Subcutaneous abdominal adipose tissue (tissue), 5 donors: ENCODE data around the gene CIAO3.

Experiments used
- H3K27ac ChIP-seq: one replicate; pipeline ENCODE4 v1.7.0; 2013; ENCODE audit warnings: low read depth, mild to moderate bottlenecking, inconsistent platforms, low read length, moderate library complexity
- H3K27me3 ChIP-seq, 5 donors: one replicate each; pipeline ENCODE4 v1.7.0; 2013; ENCODE audit warnings: low read length in 5 of 5, inconsistent platforms in 1 of 5; ENCODE audit not compliant: control insufficient read depth in 5 of 5, insufficient read depth in 4 of 5
- H3K36me3 ChIP-seq, 5 donors: one replicate each; pipeline ENCODE4 v1.7.0; 2013; ENCODE audit warnings: low read length in 5 of 5; ENCODE audit not compliant: control insufficient read depth in 5 of 5, insufficient read depth in 5 of 5
- H3K4me1 ChIP-seq, 5 donors: one replicate each; pipeline ENCODE4 v1.7.0; 2013; ENCODE audit warnings: low read length in 5 of 5, mild to moderate bottlenecking in 3 of 5, moderate library complexity in 1 of 5; ENCODE audit not compliant: control insufficient read depth in 5 of 5, insufficient read depth in 5 of 5
- H3K4me3 ChIP-seq, 5 donors: one replicate each; pipeline ENCODE4 v1.7.0; 2013; ENCODE audit warnings: low read length in 5 of 5, low read depth in 1 of 5
- H3K9ac ChIP-seq, 5 donors: one replicate each; pipeline ENCODE4 v1.7.0; 2013; ENCODE audit warnings: low read length in 5 of 5, mild to moderate bottlenecking in 4 of 5, moderate library complexity in 3 of 5
- H3K9me3 ChIP-seq, 5 donors: one replicate each; pipeline ENCODE4 v1.7.0; 2013; ENCODE audit warnings: low read length in 5 of 5; ENCODE audit not compliant: control insufficient read depth in 5 of 5
- donor health status: healthy.
- donor health status: healthy.
- donor health status: healthy.
- donor health status: healthy.
- donor health status: healthy.

The CIAO3 gene

DNA sequence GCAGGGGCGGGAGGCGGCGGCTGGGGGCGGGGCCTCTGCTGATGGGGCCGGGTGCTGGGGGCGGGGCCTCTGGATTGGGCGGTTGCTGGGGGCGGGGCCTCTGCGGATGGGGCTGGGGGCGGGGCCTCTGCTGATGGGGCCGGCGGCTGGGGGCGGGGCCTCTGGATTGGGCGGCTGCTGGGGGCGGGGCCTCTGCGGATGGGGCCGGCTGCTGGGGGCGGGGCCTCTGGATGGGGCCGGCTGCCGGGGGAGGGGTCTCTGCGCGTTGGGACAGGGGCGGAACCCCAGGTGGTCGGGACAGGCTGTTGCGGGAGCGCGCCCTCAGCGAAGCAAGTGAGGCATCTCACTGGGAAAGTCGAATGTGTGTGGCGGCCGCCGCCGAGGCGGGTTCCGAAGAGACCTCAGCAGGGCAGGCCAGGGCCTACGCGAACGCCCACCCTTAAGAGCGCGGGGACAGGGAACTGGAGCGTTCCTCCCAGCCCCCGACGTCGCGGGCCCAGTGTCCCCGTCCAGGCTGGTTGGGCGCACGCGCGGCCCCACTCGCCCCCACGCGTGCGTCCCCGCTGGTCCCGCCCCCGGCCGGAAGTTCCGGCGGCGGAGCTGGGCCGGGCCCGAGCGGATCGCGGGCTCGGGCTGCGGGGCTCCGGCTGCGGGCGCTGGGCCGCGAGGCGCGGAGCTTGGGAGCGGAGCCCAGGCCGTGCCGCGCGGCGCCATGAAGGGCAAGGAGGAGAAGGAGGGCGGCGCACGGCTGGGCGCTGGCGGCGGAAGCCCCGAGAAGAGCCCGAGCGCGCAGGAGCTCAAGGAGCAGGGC is 60.8 kb downstream of the CIAO3 start, which contains the start of gene STUB1:
Gene STUB1, plus strand, starts transcription at position 597 of the 811 bp plus-strand sequence. Its CDS starts 116 bp downstream, at position 713.
- Histone ChIP-seq H3K4me1 (peaks cover 4 to 68% (median 56%) of the 10 kb centered on the region in 5 donors), H3K9me3 (no peaks in the 10 kb centered on the region), H3K9ac (peak within 1 kb of the TSS in 4 of 5 donors; percentile 84 to 90 (median 86)), H3K4me3 (peak within 1 kb of the TSS; percentile 59 to 78 (median 75)), H3K36me3 (peaks cover 0 to 19% (median 16%) of the 10 kb centered on the region in 5 donors), H3K27ac (peak within 1 kb of the TSS; percentile 62), H3K27me3 (peaks cover 0 to 4% (median 0%) of the 10 kb centered on the region in 5 donors)
